H9 (cell line): ENCODE results near the gene NCOR2. TPM values are rescaled to one million over a fixed set of nuclear protein-coding genes. Genes with fewer than 3 reads are reported as not detected.

Experiments used
- DNase-seq: peaks from one replicate; pipeline ENCODE4 v3.0.0-alpha.2; 2017
- H2AFZ ChIP-seq: one replicate; pipeline ENCODE4 v1.6.1; 2013; ENCODE audit warnings: mild to moderate bottlenecking, low read length, control low read depth, moderate library complexity
- H2AK5ac ChIP-seq: 2 replicates; pipeline ENCODE4 v1.6.1; 2013; ENCODE audit warnings: low read length, control low read depth, mixed read lengths; ENCODE audit not compliant: insufficient read length
- H2BK120ac ChIP-seq: one replicate; pipeline ENCODE4 v1.6.1; 2013; ENCODE audit warnings: low read depth, mild to moderate bottlenecking, low read length, control low read depth, inconsistent platforms; ENCODE audit not compliant: poor library complexity, severe bottlenecking
- H2BK12ac ChIP-seq: 2 replicates; pipeline ENCODE4 v1.6.1; 2013; ENCODE audit warnings: low read length, control low read depth, mixed read lengths, low read depth; ENCODE audit not compliant: insufficient read length
- H2BK15ac ChIP-seq: 2 replicates; pipeline ENCODE4 v1.6.1; 2013; ENCODE audit warnings: low read depth, low read length, control low read depth
- H2BK20ac ChIP-seq: one replicate; pipeline ENCODE4 v1.6.1; 2013; ENCODE audit warnings: low read depth, mild to moderate bottlenecking, low read length, control low read depth, inconsistent platforms; ENCODE audit not compliant: poor library complexity, severe bottlenecking
- H2BK5ac ChIP-seq: 2 replicates; pipeline ENCODE4 v1.6.1; 2013; ENCODE audit warnings: low read length, control low read depth, mixed read lengths; ENCODE audit not compliant: insufficient read length
- H3K14ac ChIP-seq: 2 replicates; pipeline ENCODE4 v1.6.1; 2013; ENCODE audit warnings: low read length, control low read depth; ENCODE audit not compliant: insufficient read depth
- H3K18ac ChIP-seq: 2 replicates; pipeline ENCODE4 v1.6.1; 2013; ENCODE audit warnings: low read depth, mild to moderate bottlenecking, mixed read lengths, low read length, control low read depth; ENCODE audit not compliant: insufficient read length
- H3K23ac ChIP-seq: 2 replicates; pipeline ENCODE4 v1.6.1; 2013; ENCODE audit warnings: low read length, control low read depth, mixed read lengths, low read depth; ENCODE audit not compliant: insufficient read length
- H3K23me2 ChIP-seq: 2 replicates; pipeline ENCODE4 v1.6.1; 2013; ENCODE audit warnings: low read depth, mild to moderate bottlenecking, mixed read lengths, low read length, control low read depth; ENCODE audit not compliant: insufficient read length, poor library complexity, severe bottlenecking
- H3K27ac ChIP-seq: 2 replicates; pipeline ENCODE4 v1.5.1; 2013; ENCODE audit warnings: low read length, control low read depth, mixed read lengths, low read depth; ENCODE audit not compliant: insufficient read length
- H3K27me3 ChIP-seq: 2 replicates; pipeline ENCODE4 v1.6.1; 2013; ENCODE audit warnings: low read length, control low read depth, inconsistent platforms; ENCODE audit not compliant: insufficient read depth
- H3K4ac ChIP-seq: 2 replicates; pipeline ENCODE4 v1.6.1; 2013; ENCODE audit warnings: low read depth, mild to moderate bottlenecking, control low read depth, inconsistent platforms, low read length, moderate library complexity
- H3K4me1 ChIP-seq: 2 replicates; pipeline ENCODE4 v1.6.1; 2013; ENCODE audit warnings: low read length, control low read depth, inconsistent platforms; ENCODE audit not compliant: insufficient read depth
- H3K4me2 ChIP-seq: 2 replicates; pipeline ENCODE4 v1.6.1; 2013; ENCODE audit warnings: low read length, control low read depth, mixed read lengths; ENCODE audit not compliant: insufficient read length, insufficient read depth
- H3K56ac ChIP-seq: 2 replicates; pipeline ENCODE4 v1.6.1; 2013; ENCODE audit warnings: low read depth, mild to moderate bottlenecking, mixed read lengths, low read length, control low read depth; ENCODE audit not compliant: insufficient read length
- H3K79me1 ChIP-seq: 2 replicates; pipeline ENCODE4 v1.6.1; 2013; ENCODE audit warnings: low read depth, mild to moderate bottlenecking, moderate library complexity, low read length, control low read depth, inconsistent platforms; ENCODE audit not compliant: insufficient read depth, poor library complexity, severe bottlenecking
- H3K79me2 ChIP-seq: 2 replicates; pipeline ENCODE4 v1.6.1; 2013; ENCODE audit warnings: low read length, control low read depth, inconsistent platforms; ENCODE audit not compliant: insufficient read depth
- H3K9ac ChIP-seq: 2 replicates; pipeline ENCODE4 v1.6.1; 2013; ENCODE audit warnings: low read length, control low read depth, mixed read lengths; ENCODE audit not compliant: insufficient read length; ENCODE audit errors: extremely low read depth
- H3K9me3 ChIP-seq: one replicate; pipeline ENCODE4 v1.6.1; 2013; ENCODE audit warnings: low read depth, low read length, inconsistent platforms; ENCODE audit not compliant: control insufficient read depth
- H3T11ph ChIP-seq: one replicate; pipeline ENCODE4 v1.6.1; 2013; ENCODE audit warnings: mild to moderate bottlenecking, low read length, control low read depth, inconsistent platforms
- H4K20me1 ChIP-seq: one replicate; pipeline ENCODE4 v1.6.1; 2013; ENCODE audit not compliant: control insufficient read depth, insufficient read length, insufficient read depth
- H4K5ac ChIP-seq: 2 replicates; pipeline ENCODE4 v1.6.1; 2013; ENCODE audit warnings: low read depth, mild to moderate bottlenecking, mixed read lengths, low read length, control low read depth; ENCODE audit not compliant: insufficient read length
- H4K8ac ChIP-seq: replicated peaks from 2 replicates; pipeline ENCODE4 v1.6.1; 2013; ENCODE audit warnings: low read length, control low read depth, mixed read lengths, low read depth; ENCODE audit not compliant: insufficient read length
- H4K91ac ChIP-seq: 2 replicates; pipeline ENCODE4 v1.6.1; 2013; ENCODE audit warnings: low read depth, mild to moderate bottlenecking, moderate library complexity, mixed read lengths, low read length, control low read depth; ENCODE audit not compliant: insufficient read length
- H3K27ac Mint-ChIP-seq, 3 experiments: 2 replicates in 2 of 3; 3 replicates in 1 of 3; pipeline ENCODE4 v1.8.0; 2020 to 2021; ENCODE audit warnings: mixed read lengths in 3 of 3, mild to moderate bottlenecking in 1 of 3, moderate library complexity in 1 of 3
- H3K27me3 Mint-ChIP-seq: 2 replicates; pipeline ENCODE4 v1.8.0; 2021; ENCODE audit warnings: low read depth, mild to moderate bottlenecking, moderate library complexity, mixed read lengths
- H3K36me3 Mint-ChIP-seq, 3 experiments: 2 replicates in 2 of 3; 3 replicates in 1 of 3; pipeline ENCODE4 v1.8.0; 2020 to 2021; ENCODE audit warnings: low read depth in 3 of 3, mixed read lengths in 3 of 3; ENCODE audit not compliant: insufficient read depth in 1 of 3
- H3K4me1 Mint-ChIP-seq, 2 experiments: 2 replicates each; pipeline ENCODE4 v1.8.0; 2020; ENCODE audit warnings: mixed read lengths in 2 of 2
- H3K4me3 Mint-ChIP-seq, 2 experiments: 2 replicates in 1 of 2; 3 replicates in 1 of 2; pipeline ENCODE4 v1.8.0; 2020 to 2021; ENCODE audit warnings: mild to moderate bottlenecking in 2 of 2, mixed read lengths in 2 of 2, moderate library complexity in 1 of 2
- H3K9me3 Mint-ChIP-seq, 2 experiments: 2 replicates in 1 of 2; 3 replicates in 1 of 2; pipeline ENCODE4 v1.8.0; 2020; ENCODE audit warnings: mild to moderate bottlenecking in 2 of 2, mixed read lengths in 2 of 2, moderate library complexity in 1 of 2
- WGBS: extraction: QIAGEN DNeasy Blood & Tissue Kit; methylation state at CpG from one replicate; pipeline ENCODE4 v1.1.7; 2013; ENCODE audit warnings: missing lambda C conversion rate, low lambda C conversion rate, mixed read lengths; ENCODE audit not compliant: insufficient read length; ENCODE audit errors: extremely low coverage; 5-methylcytosine and 5-hydroxymethylcytosine counted together
- total RNA-seq: library from RNA; stranded (reverse); gene quantifications from 2 replicates; pipeline ENCODE4 v1.2.1, GENCODE V29; 2021
- TF ChIP-seq, protein P1 (sequence below): fragments of 200-600 bp; sonication (generic); conservative IDR thresholded peaks from 3 replicates; pipeline ENCODE4 v1.8.0; 2021; ENCODE audit warnings: antibody characterized with exemption, mild to moderate bottlenecking

Gene NCOR2
- total RNA-seq, 1 experiment from 2014 or later, result 226 TPM

- peak overlapping the region; percentile 41 for H3K14ac ChIP-seq
- no peak overlapping the region for H2BK120ac ChIP-seq
- no peak overlapping the region for H2BK15ac ChIP-seq
- H3K4ac ChIP-seq, result no peak overlapping the region
- Mint-ChIP-seq H3K27me3 (no peaks in the 10 kb centered on the region), H3K9me3 (no peaks in the 10 kb centered on the region), H3K27ac (peak overlapping the region; percentile 32 to 94 (median 73); a peak in 3 of 7 replicates), H3K4me1 (peaks cover 33 to 50% of the 10 kb centered on the region in 2 experiments), H3K4me3 (peak overlapping the region; percentile 76 to 88), H3K36me3 (no peaks in the 10 kb centered on the region; a peak in 1 of 7 replicates)
- peak overlapping the region; percentile 32 for H3K4me2 ChIP-seq
- no peak overlapping the region for H2AFZ ChIP-seq
- H2AK5ac ChIP-seq, result no peak overlapping the region
- peaks cover 17% of the 10 kb centered on the region for H3K23me2 ChIP-seq
- no peaks in the 10 kb centered on the region for H4K20me1 ChIP-seq
- H2BK12ac ChIP-seq, result no peak overlapping the region
- H3K79me1 ChIP-seq, result peaks cover 2% of the 10 kb centered on the region
- TF ChIP-seq, protein P1, sequence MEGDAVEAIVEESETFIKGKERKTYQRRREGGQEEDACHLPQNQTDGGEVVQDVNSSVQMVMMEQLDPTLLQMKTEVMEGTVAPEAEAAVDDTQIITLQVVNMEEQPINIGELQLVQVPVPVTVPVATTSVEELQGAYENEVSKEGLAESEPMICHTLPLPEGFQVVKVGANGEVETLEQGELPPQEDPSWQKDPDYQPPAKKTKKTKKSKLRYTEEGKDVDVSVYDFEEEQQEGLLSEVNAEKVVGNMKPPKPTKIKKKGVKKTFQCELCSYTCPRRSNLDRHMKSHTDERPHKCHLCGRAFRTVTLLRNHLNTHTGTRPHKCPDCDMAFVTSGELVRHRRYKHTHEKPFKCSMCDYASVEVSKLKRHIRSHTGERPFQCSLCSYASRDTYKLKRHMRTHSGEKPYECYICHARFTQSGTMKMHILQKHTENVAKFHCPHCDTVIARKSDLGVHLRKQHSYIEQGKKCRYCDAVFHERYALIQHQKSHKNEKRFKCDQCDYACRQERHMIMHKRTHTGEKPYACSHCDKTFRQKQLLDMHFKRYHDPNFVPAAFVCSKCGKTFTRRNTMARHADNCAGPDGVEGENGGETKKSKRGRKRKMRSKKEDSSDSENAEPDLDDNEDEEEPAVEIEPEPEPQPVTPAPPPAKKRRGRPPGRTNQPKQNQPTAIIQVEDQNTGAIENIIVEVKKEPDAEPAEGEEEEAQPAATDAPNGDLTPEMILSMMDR, result no peak
- H3K18ac ChIP-seq, result peak overlapping the region; percentile 50
- no peak overlapping the region for H3K56ac ChIP-seq
- no peak overlapping the region for H4K91ac ChIP-seq
- no peak overlapping the region for H3K9ac ChIP-seq
- H4K8ac ChIP-seq, result no peak overlapping the region
- H3K23ac ChIP-seq, result no peak overlapping the region
- peaks cover 11% of the 10 kb centered on the region; the same call in 1 of the 2 replicates for H3K4me1 ChIP-seq
- no peak overlapping the region for H2BK20ac ChIP-seq
- no peaks in the 10 kb centered on the region for H3K9me3 ChIP-seq
- H3K27ac ChIP-seq, result no peak overlapping the region
- H3K79me2 ChIP-seq, result peaks cover 25% of the 10 kb centered on the region; the same call in 1 of the 2 replicates
- H2BK5ac ChIP-seq, result no peak overlapping the region
- no peak overlapping the region for H3T11ph ChIP-seq
- no CpG with 5 or more reads among the region's 50 CpGs for WGBS
- no peaks in the 10 kb centered on the region for H3K27me3 ChIP-seq
- H4K5ac ChIP-seq, result no peak overlapping the region
- DNase-seq, result peak; percentile 75
Measured at GRCh38 chr12:124567673-124568373, 411 bp upstream of the NCOR2 start.
